SK-N-SH (cell line): ENCODE data around the gene FKBP2.

Source experiments
- EP300 ChIP-seq, 2 experiments: IDR thresholded peaks; 2 replicates each; pipeline versions ENCODE4 v1.4.0 to v1.6.1; 2012; ENCODE audit warnings: borderline replicate concordance in 1 of 2, low read depth in 1 of 2, low read length in 1 of 2
- FOSL2 ChIP-seq: IDR thresholded peaks from 2 replicates; pipeline ENCODE4 v1.4.0; 2012; ENCODE audit warnings: low read depth, mild to moderate bottlenecking, moderate library complexity, borderline replicate concordance
- RCOR1 ChIP-seq: fragments of 150-350 bp; IDR thresholded peaks from 2 replicates; pipeline ENCODE4 v1.6.1; 2017; ENCODE audit warnings: antibody characterized with exemption, low read length
- TAF1 ChIP-seq: IDR thresholded peaks from 2 replicates; pipeline ENCODE4 v1.6.1; 2012; ENCODE audit warnings: low read depth, mild to moderate bottlenecking, low read length, moderate library complexity, borderline replicate concordance
- TF ChIP-seq, protein P1 (sequence below): fragments of 200-600 bp; sonication (generic); IDR thresholded peaks from 2 replicates; pipeline ENCODE4 v1.6.1; 2017; ENCODE audit warnings: antibody characterized with exemption, mild to moderate bottlenecking, moderate library complexity

DNA sequence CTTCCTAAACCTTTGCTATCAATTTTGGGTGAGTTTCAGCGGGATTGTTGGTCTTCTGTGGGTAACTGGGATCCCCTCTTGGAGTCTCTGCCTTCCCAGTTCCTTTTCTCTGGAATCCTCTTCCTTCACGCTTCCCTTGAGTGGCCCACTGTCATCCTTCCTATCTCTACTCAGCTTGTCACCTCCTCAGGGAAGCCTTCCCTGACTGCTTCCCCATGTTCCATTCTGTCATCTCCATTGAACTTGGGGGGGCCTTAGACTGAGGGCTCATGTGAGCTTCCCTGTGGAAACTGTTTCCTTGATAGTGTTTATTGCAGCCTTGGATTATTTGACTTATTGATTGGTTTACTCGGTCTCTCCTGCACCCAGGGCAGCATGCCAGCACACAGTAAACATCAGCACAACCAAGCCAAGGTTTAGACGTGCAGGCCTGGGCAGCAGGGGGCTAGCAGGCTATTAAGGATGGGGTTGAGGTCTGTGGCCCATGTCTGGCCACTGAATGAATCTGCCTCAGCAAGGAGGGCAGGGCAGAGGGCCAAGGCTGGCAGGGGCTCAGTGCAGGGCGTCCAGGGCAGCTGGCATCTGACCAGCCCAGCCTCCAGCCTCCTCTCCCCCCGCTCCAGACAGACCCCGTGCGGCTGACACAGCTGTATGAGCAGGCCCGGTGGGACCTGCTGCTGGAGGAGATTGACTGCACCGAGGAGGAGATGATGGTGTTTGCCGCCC lies 22.1 kb upstream of the FKBP2 start:
- TF ChIP-seq, protein P1, sequence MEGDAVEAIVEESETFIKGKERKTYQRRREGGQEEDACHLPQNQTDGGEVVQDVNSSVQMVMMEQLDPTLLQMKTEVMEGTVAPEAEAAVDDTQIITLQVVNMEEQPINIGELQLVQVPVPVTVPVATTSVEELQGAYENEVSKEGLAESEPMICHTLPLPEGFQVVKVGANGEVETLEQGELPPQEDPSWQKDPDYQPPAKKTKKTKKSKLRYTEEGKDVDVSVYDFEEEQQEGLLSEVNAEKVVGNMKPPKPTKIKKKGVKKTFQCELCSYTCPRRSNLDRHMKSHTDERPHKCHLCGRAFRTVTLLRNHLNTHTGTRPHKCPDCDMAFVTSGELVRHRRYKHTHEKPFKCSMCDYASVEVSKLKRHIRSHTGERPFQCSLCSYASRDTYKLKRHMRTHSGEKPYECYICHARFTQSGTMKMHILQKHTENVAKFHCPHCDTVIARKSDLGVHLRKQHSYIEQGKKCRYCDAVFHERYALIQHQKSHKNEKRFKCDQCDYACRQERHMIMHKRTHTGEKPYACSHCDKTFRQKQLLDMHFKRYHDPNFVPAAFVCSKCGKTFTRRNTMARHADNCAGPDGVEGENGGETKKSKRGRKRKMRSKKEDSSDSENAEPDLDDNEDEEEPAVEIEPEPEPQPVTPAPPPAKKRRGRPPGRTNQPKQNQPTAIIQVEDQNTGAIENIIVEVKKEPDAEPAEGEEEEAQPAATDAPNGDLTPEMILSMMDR, result no peak
- TF ChIP-seq FOSL2 (no peak), RCOR1 (no peak), EP300 (IDR thresholded peaks at IDR 0.05; ENCODE audit: borderline replicate concordance in 1 of 2, low read depth in 1 of 2, low read length in 1 of 2) (no peak), TAF1 (no peak)
